Lower leg skin (tissue), 3 donors: ENCODE measurements around the gene MAPK14.

Experiments
- POLR2A ChIP-seq, 2 donors: fragments of 450-650 bp; IDR thresholded peaks; one replicate each; pipeline ENCODE4 v1.6.1; 2016 to 2017; ENCODE audit warnings: antibody characterized with exemption in 2 of 2, mild to moderate bottlenecking in 1 of 2, moderate library complexity in 1 of 2
- TF ChIP-seq, protein P1 (sequence below), 3 donors: fragments of 450-650 bp; IDR thresholded peaks; one replicate each; pipeline ENCODE4 v1.5.1; 2016; ENCODE audit warnings: antibody characterized with exemption in 3 of 3, mild to moderate bottlenecking in 3 of 3, moderate library complexity in 2 of 3

DNA sequence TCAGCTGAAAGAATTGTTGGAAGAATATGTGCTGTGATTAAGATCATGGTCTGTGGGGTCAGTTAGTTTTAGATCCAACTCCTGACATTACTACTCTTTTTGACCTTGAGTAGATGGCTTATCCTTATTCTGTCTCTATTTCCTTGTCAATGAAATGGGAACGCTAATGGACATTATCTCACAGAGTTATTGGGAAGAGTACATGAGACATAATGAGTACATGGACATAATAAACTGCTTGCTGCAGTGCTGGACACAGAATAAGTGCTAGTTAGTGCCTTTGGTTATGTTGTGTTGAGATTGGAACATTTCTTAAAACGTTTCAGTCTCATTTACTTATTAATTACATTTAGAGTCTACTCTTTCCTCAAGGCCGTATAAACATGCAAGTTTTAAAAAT is 42.6 kb downstream of the MAPK14 start:
- TF ChIP-seq, protein P1, sequence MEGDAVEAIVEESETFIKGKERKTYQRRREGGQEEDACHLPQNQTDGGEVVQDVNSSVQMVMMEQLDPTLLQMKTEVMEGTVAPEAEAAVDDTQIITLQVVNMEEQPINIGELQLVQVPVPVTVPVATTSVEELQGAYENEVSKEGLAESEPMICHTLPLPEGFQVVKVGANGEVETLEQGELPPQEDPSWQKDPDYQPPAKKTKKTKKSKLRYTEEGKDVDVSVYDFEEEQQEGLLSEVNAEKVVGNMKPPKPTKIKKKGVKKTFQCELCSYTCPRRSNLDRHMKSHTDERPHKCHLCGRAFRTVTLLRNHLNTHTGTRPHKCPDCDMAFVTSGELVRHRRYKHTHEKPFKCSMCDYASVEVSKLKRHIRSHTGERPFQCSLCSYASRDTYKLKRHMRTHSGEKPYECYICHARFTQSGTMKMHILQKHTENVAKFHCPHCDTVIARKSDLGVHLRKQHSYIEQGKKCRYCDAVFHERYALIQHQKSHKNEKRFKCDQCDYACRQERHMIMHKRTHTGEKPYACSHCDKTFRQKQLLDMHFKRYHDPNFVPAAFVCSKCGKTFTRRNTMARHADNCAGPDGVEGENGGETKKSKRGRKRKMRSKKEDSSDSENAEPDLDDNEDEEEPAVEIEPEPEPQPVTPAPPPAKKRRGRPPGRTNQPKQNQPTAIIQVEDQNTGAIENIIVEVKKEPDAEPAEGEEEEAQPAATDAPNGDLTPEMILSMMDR (IDR thresholded peaks at IDR 0.05), result no peak
- no peak for TF ChIP-seq POLR2A (IDR thresholded peaks at IDR 0.05)
